ENCODE measurements around the gene ARL2BP.

ARL2BP gene

DNA sequence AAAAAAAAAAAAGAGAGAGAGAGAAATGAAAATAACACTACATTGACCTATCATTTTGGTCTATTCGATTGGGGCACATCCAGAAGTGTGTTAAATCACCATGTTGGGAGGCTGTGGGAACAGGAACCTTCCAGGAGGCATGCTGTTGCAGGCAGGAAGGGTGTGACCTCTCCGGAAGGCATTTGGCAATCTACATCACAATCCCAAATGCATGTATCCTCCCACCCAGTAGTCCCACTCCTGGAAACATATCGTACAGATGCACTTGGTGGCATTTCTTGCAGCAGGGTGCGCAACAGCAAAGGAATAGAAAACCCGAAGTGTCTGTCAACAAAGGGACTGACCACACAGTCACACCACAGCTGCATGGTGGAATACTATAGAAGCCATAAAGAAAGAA, 31.5 kb downstream of the ARL2BP start:
- TF ChIP-seq, protein P1, sequence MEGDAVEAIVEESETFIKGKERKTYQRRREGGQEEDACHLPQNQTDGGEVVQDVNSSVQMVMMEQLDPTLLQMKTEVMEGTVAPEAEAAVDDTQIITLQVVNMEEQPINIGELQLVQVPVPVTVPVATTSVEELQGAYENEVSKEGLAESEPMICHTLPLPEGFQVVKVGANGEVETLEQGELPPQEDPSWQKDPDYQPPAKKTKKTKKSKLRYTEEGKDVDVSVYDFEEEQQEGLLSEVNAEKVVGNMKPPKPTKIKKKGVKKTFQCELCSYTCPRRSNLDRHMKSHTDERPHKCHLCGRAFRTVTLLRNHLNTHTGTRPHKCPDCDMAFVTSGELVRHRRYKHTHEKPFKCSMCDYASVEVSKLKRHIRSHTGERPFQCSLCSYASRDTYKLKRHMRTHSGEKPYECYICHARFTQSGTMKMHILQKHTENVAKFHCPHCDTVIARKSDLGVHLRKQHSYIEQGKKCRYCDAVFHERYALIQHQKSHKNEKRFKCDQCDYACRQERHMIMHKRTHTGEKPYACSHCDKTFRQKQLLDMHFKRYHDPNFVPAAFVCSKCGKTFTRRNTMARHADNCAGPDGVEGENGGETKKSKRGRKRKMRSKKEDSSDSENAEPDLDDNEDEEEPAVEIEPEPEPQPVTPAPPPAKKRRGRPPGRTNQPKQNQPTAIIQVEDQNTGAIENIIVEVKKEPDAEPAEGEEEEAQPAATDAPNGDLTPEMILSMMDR (conservative IDR thresholded peaks at IDR 0.05; ENCODE audit: control insufficient read depth, insufficient read depth, low read depth, low read length), result no peak
- H3K4me3 ChIP-seq (ENCODE audit: control insufficient read depth, low read depth, low read length), result no peak overlapping the region
- DNase-seq (ENCODE audit: low read depth), result no peak

DNA sequence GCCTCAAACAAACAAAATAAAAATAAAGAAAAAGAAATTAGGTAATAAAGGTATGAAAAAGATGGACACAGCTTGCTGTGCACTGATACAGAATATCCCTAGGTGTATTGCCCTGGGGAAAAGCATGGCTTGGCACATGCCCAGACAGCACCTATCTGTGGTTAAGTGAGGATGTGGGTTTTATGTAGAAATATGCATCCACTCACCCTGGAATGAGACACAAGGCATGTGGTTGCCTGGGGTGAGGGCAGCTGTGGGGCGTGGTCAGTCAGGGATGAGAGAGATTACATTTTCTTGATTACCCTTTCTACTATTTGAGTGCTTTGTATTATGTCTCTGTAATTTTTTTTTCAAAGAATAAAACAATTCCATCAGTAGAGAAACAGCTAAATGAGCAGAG, 32.5 kb downstream of the ARL2BP start:
- no peak overlapping the region for H3K4me3 ChIP-seq (ENCODE audit: control insufficient read depth, low read depth, low read length)
- TF ChIP-seq, protein P1 (conservative IDR thresholded peaks at IDR 0.05; ENCODE audit: control insufficient read depth, insufficient read depth, low read depth, low read length), result no peak
- peak; percentile 60 for DNase-seq (ENCODE audit: low read depth)

DNA sequence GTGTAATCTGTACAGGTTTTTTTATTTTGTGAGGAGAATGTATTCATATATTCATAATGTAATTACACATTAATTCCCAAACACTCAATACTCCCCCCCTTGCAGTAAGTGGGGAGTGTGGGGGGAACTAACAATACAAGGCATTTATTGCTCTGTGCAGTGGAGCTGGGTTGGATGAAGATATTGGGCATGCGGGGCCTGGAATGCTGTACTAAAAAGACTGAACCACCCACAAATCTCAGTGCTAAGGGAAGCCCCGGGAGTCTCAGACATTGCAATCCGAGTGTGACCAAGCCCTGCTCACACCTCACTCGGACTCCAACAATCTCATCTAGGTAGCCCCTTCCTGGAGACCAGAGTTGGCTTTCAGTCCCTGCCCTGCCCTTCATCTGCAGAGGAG, 33.4 kb downstream of the ARL2BP start:
- no peak overlapping the region for H3K4me3 ChIP-seq (ENCODE audit: control insufficient read depth, low read depth, low read length)
- TF ChIP-seq, protein P1 (conservative IDR thresholded peaks at IDR 0.05; ENCODE audit: control insufficient read depth, insufficient read depth, low read depth, low read length), result no peak
- no peak for DNase-seq (ENCODE audit: low read depth)

DNA sequence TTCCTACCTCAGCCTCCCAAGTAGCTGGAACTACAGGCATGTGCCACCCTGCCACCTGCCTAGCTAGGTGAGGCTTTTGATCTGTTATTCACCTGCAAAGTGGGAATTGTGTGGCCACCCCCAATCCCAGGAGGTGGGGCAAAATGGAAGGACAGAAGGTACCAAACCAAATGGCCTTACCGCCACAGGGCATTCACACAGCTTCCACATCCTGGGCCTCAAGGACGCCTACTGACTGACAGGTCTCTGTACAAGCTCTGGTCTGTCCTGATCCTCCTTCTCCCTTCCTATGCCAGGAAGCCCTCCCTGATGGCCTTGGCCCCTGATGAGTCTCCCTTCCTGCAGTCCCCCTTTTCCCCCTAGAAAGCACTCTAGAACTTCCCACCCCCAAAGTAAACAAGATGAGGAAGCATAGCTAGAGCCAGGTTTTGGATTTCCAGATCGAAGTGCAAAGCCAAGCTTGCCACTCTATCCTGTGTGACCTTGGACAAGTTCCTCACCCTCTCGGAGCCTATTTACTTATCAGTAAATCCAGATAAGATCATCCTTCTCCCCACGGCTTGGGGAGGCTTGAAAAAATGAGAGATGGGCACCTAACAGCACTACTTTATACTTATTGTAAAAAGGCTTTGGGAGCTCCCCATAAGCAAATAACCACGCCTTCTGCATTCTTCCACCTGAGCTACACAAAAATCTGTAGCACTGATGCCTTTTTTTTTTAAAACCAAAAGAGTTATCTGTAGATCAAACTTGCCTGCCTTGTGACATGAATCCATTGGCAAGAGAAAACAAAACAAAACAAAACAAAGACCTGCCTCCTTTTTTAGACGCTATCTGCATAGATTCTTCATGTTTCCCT, 35.0 kb downstream of the ARL2BP start:
- H3K4me3 ChIP-seq (ENCODE audit: control insufficient read depth, low read depth, low read length), result no peak overlapping the region
- DNase-seq (ENCODE audit: low read depth), result no peak
- TF ChIP-seq, protein P1 (conservative IDR thresholded peaks at IDR 0.05; ENCODE audit: control insufficient read depth, insufficient read depth, low read depth, low read length), result no peak

DNA sequence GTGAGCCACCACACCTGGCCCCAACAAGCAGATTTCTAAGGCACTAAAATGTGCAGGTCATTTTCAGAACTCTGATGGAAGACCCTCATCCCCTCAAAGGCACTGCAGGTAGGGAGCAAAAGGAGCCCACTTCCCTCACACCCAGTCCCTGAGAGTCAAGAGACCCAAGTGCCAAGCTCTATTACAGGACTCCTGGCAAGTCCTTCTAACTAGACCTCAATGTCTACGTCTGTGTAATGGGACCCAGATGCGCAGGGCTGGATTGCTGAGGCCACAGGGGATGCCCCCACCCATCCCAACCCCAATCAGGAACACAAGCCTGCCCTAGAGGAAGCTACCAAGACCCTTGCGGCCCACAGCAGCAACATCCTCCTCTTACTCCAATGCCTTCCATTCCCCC, 36.7 kb downstream of the ARL2BP start:
- DNase-seq (ENCODE audit: low read depth), result no peak
- no peak overlapping the region for H3K4me3 ChIP-seq (ENCODE audit: control insufficient read depth, low read depth, low read length)
- TF ChIP-seq, protein P1 (conservative IDR thresholded peaks at IDR 0.05; ENCODE audit: control insufficient read depth, insufficient read depth, low read depth, low read length), result no peak

DNA sequence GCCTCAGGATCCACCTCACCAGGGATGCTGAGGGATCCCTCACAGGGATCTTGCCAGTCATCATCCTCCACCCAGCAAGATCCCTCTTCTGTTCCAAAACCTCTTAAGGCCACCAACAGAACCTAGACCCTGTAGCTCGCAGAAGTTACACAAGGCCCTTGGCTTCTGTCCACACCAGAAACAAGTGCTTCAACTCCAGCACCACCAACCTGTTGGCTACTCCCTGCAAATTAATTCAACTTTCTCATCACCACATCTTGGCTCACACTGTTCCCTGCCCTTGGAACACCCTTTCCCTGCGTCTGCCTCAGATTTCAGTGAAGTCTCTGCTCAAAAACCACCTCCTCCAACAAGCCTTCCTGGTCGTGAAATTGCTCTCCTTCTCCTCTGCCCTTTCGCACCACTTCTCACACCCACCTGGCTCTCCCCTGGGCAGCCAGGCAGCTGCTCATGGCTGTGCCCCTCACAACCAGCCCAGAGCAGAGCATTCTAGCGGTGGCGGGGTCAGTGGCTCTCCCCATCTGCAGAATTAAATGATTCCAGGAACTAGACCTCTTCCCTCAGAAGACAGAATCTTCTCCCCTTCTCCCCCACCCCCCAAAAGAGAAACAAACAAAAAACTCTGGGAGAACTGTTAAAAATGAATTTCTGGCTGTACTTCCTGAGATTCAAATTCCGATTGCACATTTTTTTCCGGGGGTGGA, 37.6 kb downstream of the ARL2BP start:
- TF ChIP-seq, protein P1 (conservative IDR thresholded peaks at IDR 0.05; ENCODE audit: control insufficient read depth, insufficient read depth, low read depth, low read length), result no peak
- DNase-seq (ENCODE audit: low read depth), result no peak

More for the DNA sequence above, 37.6 kb downstream of the ARL2BP start:
- no peak overlapping the region for H3K4me3 ChIP-seq (ENCODE audit: control insufficient read depth, low read depth, low read length)

Measured in fibroblast of mammary gland (primary cell).